ENCODE data around the gene IL16.

IL16 gene

GRCh38 chr15:81257435-81257834 is 60.8 kb downstream of the IL16 start:
- no peak for DNase-seq

GRCh38 chr15:81258455-81258854 is 61.8 kb downstream of the IL16 start:
- DNase-seq, result no peak

- no peak for DNase-seq
These were observed 63.1 kb downstream of the IL16 start for GRCh38 chr15:81259760-81260298.

- DNase-seq, result no peak
These were observed 64.6 kb downstream of the IL16 start for GRCh38 chr15:81261172-81261811.

- DNase-seq, result no peak
These were observed 66.8 kb downstream of the IL16 start for GRCh38 chr15:81263477-81263876.

GRCh38 chr15:81264072-81264857 is 67.6 kb downstream of the IL16 start:
- DNase-seq, result no peak

- DNase-seq, result no peak
These were observed 68.7 kb downstream of the IL16 start for GRCh38 chr15:81265256-81265943.

- peak; percentile 55 for DNase-seq
These were observed 69.5 kb downstream of the IL16 start for GRCh38 chr15:81265944-81266775.

- DNase-seq, result no peak
These were observed 71.7 kb downstream of the IL16 start for GRCh38 chr15:81268340-81268739.

GRCh38 chr15:81268881-81269601 is 72.4 kb downstream of the IL16 start:
- DNase-seq, result no peak

- DNase-seq, result no peak
These were observed 73.5 kb downstream of the IL16 start for GRCh38 chr15:81270188-81270587.

GRCh38 chr15:81270781-81271491 is 74.3 kb downstream of the IL16 start:
- no peak for DNase-seq

- DNase-seq, result no peak
These were observed 75.3 kb downstream of the IL16 start for GRCh38 chr15:81271761-81272644.

- DNase-seq, result no peak
These were observed 76.5 kb downstream of the IL16 start for GRCh38 chr15:81273200-81273599.

GRCh38 chr15:81273855-81274254 is 77.2 kb downstream of the IL16 start:
- DNase-seq, result no peak

- DNase-seq, result no peak
These were observed 77.6 kb downstream of the IL16 start for GRCh38 chr15:81274255-81274654.

- DNase-seq, result no peak
These were observed 78.4 kb downstream of the IL16 start for GRCh38 chr15:81274931-81275707.

GRCh38 chr15:81275711-81276392 is 79.2 kb downstream of the IL16 start:
- DNase-seq, result no peak

- DNase-seq, result no peak
These were observed 80.3 kb downstream of the IL16 start for GRCh38 chr15:81276967-81277366.
